K562 (cell line): ENCODE results near the gene PDGFRA. TPM values are rescaled to one million over a fixed set of nuclear protein-coding genes. Genes with fewer than 3 reads are reported as not detected.

ENCODE experiments used
- ATAC-seq: fragments of 200-7000 bp; cut with Tn5 transposase; 3 replicates; pipeline ENCODE4 v1.9.1; 2020; ENCODE audit warnings: moderate library complexity
- BruUV-seq: library from RNA; stranded (reverse); fragments of 400-500 nt; replicated peaks from 2 replicates; lab custom pipeline; 2021; lab: Mats Ljungman, UMichigan
- CTCF ChIA-PET: fragments of 300-600 bp; formaldehyde crosslinking; extraction: SDS; loops from one replicate; lab custom pipeline; 2021; ENCODE audit warnings: low intra/inter-chr PET ratio; lab: Yijun Ruan, JAX
- POLR2A ChIA-PET: fragments of 300-600, 350-650 bp; sonication (Branson Sonifier 250); formaldehyde crosslinking; extraction: SDS; loops from one replicate; lab custom pipeline; 2021; ENCODE audit warnings: antibody characterized with exemption, inconsistent platforms; lab: Yijun Ruan, JAX
- DNase-seq, 4 experiments: peaks; one replicate each; pipeline versions ENCODE4 v3.0.0 to v3.0.0-alpha.2; 2011 to 2018; ENCODE audit warnings: low spot score in 3 of 4, mixed read lengths in 3 of 4; ENCODE audit errors: extremely low read depth in 1 of 4
- FAIRE-seq: peaks from 2 replicates; lab custom pipeline; 2011; peaks lifted over from hg19 to GRCh38; lab: Jason Lieb, UNC
- H2AFZ ChIP-seq: 2 replicates; pipeline ENCODE4 v1.6.0; 2011; ENCODE audit warnings: low read depth, low read length, control low read depth, inconsistent platforms
- H3K27ac ChIP-seq: fragments of 200-600 bp; 3 replicates; pipeline ENCODE4 v1.8.0; 2011; ENCODE audit warnings: low read depth, mild to moderate bottlenecking, control low read depth, inconsistent platforms, low read length, moderate library complexity, mixed read lengths; ENCODE audit errors: extremely low read depth
- H3K27me3 ChIP-seq, 2 experiments: fragments of 300-600 bp in 1 of 2; 2 replicates in 1 of 2; 3 replicates in 1 of 2; pipeline versions ENCODE4 v1.6.0 to v1.8.0; 2011; ENCODE audit warnings: inconsistent platforms in 2 of 2, low read length in 2 of 2, mild to moderate bottlenecking in 1 of 2, mixed read lengths in 1 of 2, moderate library complexity in 1 of 2; ENCODE audit not compliant: control insufficient read depth in 2 of 2, insufficient read depth in 2 of 2
- H3K36me3 ChIP-seq: fragments of 300-600 bp; 3 replicates; pipeline ENCODE4 v1.8.0; 2011; ENCODE audit warnings: mild to moderate bottlenecking, low read length, inconsistent platforms; ENCODE audit not compliant: control insufficient read depth, insufficient read depth
- H3K4me1 ChIP-seq, 2 experiments: fragments of 200-600 bp in 1 of 2; replicated peaks in 1 of 2; 2 replicates in 1 of 2; 3 replicates in 1 of 2; pipeline versions ENCODE4 v1.5.1 to v1.8.0; 2011; ENCODE audit warnings: inconsistent platforms in 2 of 2, low read length in 2 of 2, mild to moderate bottlenecking in 1 of 2, mixed read lengths in 1 of 2, moderate library complexity in 1 of 2; ENCODE audit not compliant: control insufficient read depth in 2 of 2, insufficient read depth in 2 of 2
- H3K4me2 ChIP-seq: 2 replicates; pipeline ENCODE4 v1.6.1; 2011; ENCODE audit warnings: low read length, control low read depth, inconsistent platforms, mixed read lengths; ENCODE audit not compliant: insufficient read depth
- H3K4me3 ChIP-seq: fragments of 200-600 bp; sonication (generic), shearing (Covaris generic); 2 replicates; pipeline ENCODE4 v1.5.1; 2016; ENCODE audit warnings: control low read depth, inconsistent platforms
- H3K79me2 ChIP-seq: fragments of 200-600 bp; 3 replicates; pipeline ENCODE4 v1.8.0; 2011; ENCODE audit warnings: low read length, inconsistent platforms; ENCODE audit not compliant: control insufficient read depth, insufficient read depth
- H3K9ac ChIP-seq, 2 experiments: 2 replicates each; pipeline versions ENCODE4 v1.6.0 to v1.6.1; 2011; ENCODE audit warnings: low read depth in 2 of 2, low read length in 2 of 2, control low read depth in 1 of 2, inconsistent platforms in 1 of 2, mild to moderate bottlenecking in 1 of 2, mixed read lengths in 1 of 2; ENCODE audit not compliant: insufficient read depth in 1 of 2
- H3K9me1 ChIP-seq: one replicate; pipeline ENCODE4 v1.6.0; 2011; ENCODE audit warnings: inconsistent platforms, mild to moderate bottlenecking, low read length, moderate library complexity; ENCODE audit not compliant: control insufficient read depth, insufficient read depth
- H3K9me3 ChIP-seq: replicated peaks from 2 replicates; pipeline ENCODE4 v1.5.1; 2011; ENCODE audit warnings: low read depth, low read length, inconsistent platforms; ENCODE audit not compliant: control insufficient read depth, insufficient read depth
- H4K20me1 ChIP-seq: replicated peaks from 2 replicates; pipeline ENCODE4 v1.6.1; 2011; ENCODE audit warnings: low read length, inconsistent platforms, mixed read lengths; ENCODE audit not compliant: control insufficient read depth, insufficient read depth
- CREBBP ChIP-seq: IDR thresholded peaks from one replicate; pipeline ENCODE4 v1.6.1; 2012; ENCODE audit warnings: low read depth, mild to moderate bottlenecking, control low read depth, inconsistent platforms, low read length
- FOXJ3 ChIP-seq: sonication (generic); formaldehyde crosslinking; IDR thresholded peaks from 2 replicates; pipeline ENCODE4 v1.4.0; 2020; ENCODE audit warnings: mild to moderate bottlenecking, missing genetic modification reagents
- HCFC1 ChIP-seq: IDR thresholded peaks from 2 replicates; pipeline ENCODE4 v1.6.1; 2012; ENCODE audit warnings: low read depth, low read length, improper control_type of control experiment
- HSF4 ChIP-seq: fragments of 250-450 bp; sonication (Bioruptor Pico); IDR thresholded peaks from 2 replicates; pipeline ENCODE4 v2.1.2; 2022; ENCODE audit warnings: mild to moderate bottlenecking, moderate library complexity, borderline replicate concordance
- KAT2B ChIP-seq: IDR thresholded peaks from one replicate; pipeline ENCODE4 v1.6.1; 2012; ENCODE audit warnings: low read depth, mild to moderate bottlenecking, control low read depth, inconsistent platforms, low read length, moderate library complexity
- NR2F6 ChIP-seq: fragments of 450-650 bp; formaldehyde crosslinking; IDR thresholded peaks from 2 replicates; pipeline ENCODE4 v1.4.0; 2020; ENCODE audit warnings: mild to moderate bottlenecking
- PHF20 ChIP-seq: fragments of 450-650 bp; IDR thresholded peaks from 2 replicates; pipeline ENCODE4 v1.6.1; 2018; ENCODE audit not compliant: partially characterized antibody
- RAD21 ChIP-seq, 2 experiments: fragments of 250-450 bp in 1 of 2; fragments of 450-650 bp in 1 of 2; sonication (Bioruptor Pico) in 1 of 2; formaldehyde crosslinking in 1 of 2; IDR thresholded peaks in 1 of 2; conservative IDR thresholded peaks in 1 of 2; 2 replicates each; pipeline versions ENCODE4 v1.4.0 to v1.8.0; 2020 to 2022; ENCODE audit warnings: mild to moderate bottlenecking in 2 of 2, moderate library complexity in 1 of 2
- RFX5 ChIP-seq: IDR thresholded peaks from 2 replicates; pipeline ENCODE4 v1.6.1; 2011; ENCODE audit warnings: low read depth, mild to moderate bottlenecking, improper control_type of control experiment, low read length
- TAF15 ChIP-seq: fragments of 200-400 bp; formaldehyde crosslinking; IDR thresholded peaks from 2 replicates; pipeline ENCODE4 v1.6.1; 2017; ENCODE audit warnings: mild to moderate bottlenecking, low read depth, low read length, moderate library complexity
- ZBTB17 ChIP-seq: fragments of 450-650 bp; formaldehyde crosslinking; IDR thresholded peaks from 2 replicates; pipeline ENCODE4 v1.4.0; 2020; ENCODE audit warnings: mild to moderate bottlenecking
- ZNF583 ChIP-seq: fragments of 250-450 bp; sonication (Bioruptor Pico); IDR thresholded peaks from 2 replicates; pipeline ENCODE4 v1.4.0; 2020
- ZSCAN32 ChIP-seq: fragments of 450-650 bp; formaldehyde crosslinking; IDR thresholded peaks from 2 replicates; pipeline ENCODE4 v1.4.0; 2020; ENCODE audit warnings: mild to moderate bottlenecking, moderate library complexity
- WGBS: fragments of 100-300 bp; shearing (Covaris generic); methylation state at CpG from one replicate; pipeline ENCODE4 v1.1.6; 2016; ENCODE audit warnings: low coverage, mixed read lengths; ENCODE audit not compliant: insufficient coverage; ENCODE audit errors: missing lambda C conversion rate; 5-methylcytosine and 5-hydroxymethylcytosine counted together
- in situ Hi-C: fragments of 300-500 bp; cut with MboI; formaldehyde crosslinking; loops from 4 replicates; pipeline ENCODE4 v1.15.0; 2018; ENCODE audit warnings: inconsistent platforms, mixed read lengths
- intact Hi-C: fragments of 100-400 bp; cut with micrococcal nuclease; formaldehyde crosslinking; loops from 2 replicates; pipeline ENCODE4 v1.14.2; 2022
- polyA plus RNA-seq, 8 experiments: library from polyadenylated mRNA; depleted of rRNA in 4 of 8; stranded (reverse) in 5 of 8; unstranded in 3 of 8; fragments of >200 nt; fragmentation: Nextera tagmentation in 2 of 8; fragmentation: Illumina TruSeq in 1 of 8; extraction: Ambion mirVana in 2 of 8; extraction: Trizol in 1 of 8; gene quantifications; 2 replicates each; pipeline versions ENCODE4 v1.2.1 to v1.2.3, GENCODE V29; 2011 to 2014; ENCODE audit warnings: inconsistent platforms in 1 of 8, missing spikeins in 1 of 8
- total RNA-seq, 7 experiments: library from RNA; depleted of rRNA in 6 of 7; stranded (reverse); fragments of >200 nt in 6 of 7; fragmentation: Illumina TruSeq in 2 of 7; extraction: Trizol in 2 of 7; gene quantifications; 2 replicates each; pipeline versions ENCODE4 v1.2.1 to v1.2.3, GENCODE V29; 2011 to 2021; ENCODE audit warnings: low replicate concordance in 1 of 7
- TF ChIP-seq, protein P1 (sequence below): fragments of 250-450 bp; sonication (Bioruptor Pico); IDR thresholded peaks from 2 replicates; pipeline ENCODE4 v1.9.0; 2021; ENCODE audit warnings: mild to moderate bottlenecking
- TF ChIP-seq, protein P2 (sequence below): sonication (generic); formaldehyde crosslinking; IDR thresholded peaks from 2 replicates; pipeline ENCODE4 v1.8.1; 2023; ENCODE audit warnings: missing genetic modification reagents, mild to moderate bottlenecking, borderline replicate concordance

PDGFRA gene
- total and polyA plus RNA-seq, 9 of the 15 experiments (the other 6 are each of a cell fraction or from before 2014, with no cell fraction given): 0.40 TPM; not detected in 8

DNA sequence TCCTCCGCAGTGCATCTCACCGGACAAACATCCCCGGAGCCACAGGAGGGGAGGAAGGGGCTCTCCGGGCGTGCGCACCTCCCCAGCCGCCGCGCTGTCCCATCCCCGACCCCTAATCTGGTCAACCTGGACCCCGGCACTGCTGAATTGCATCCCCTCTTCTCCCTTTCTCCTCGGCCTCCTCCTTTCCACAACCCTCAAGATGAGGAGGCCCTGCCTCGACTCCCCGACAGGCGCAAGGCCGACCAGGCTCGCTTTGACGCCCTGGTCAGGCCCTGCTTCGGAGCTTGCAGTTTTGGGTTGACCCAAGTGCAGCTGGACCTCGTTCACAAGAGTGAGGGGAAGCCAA is 2.3 kb downstream of the PDGFRA start:
- in situ Hi-C loops (loop anchor here (25.0 kb wide), 2 partner anchors 744 to 1844 kb away; no protein-coding TSS in a partner anchor), intact Hi-C loops (loop anchor here (5.0 to 10.0 kb wide), 3 partner anchors 524 to 1854 kb away; no protein-coding TSS in a partner anchor)
- FAIRE-seq: no peak
- ChIA-PET CTCF (no interaction called here), POLR2A (interaction anchor here (0.6 kb wide), 1 partner anchor 17 kb away, joined by 4 read pairs; no protein-coding TSS in a partner anchor)
- H3K79me2 ChIP-seq: no peaks in the 10 kb centered on the region
- peaks cover 11% of the 10 kb centered on the region; the same call in 1 of the 2 replicates for H4K20me1 ChIP-seq
- H3K27me3 ChIP-seq: peaks cover 18 to 45% of the 10 kb centered on the region in 2 experiments
- BruUV-seq: no TSS peak
- no peak overlapping the region for H3K4me3 ChIP-seq
- DNase-seq: no peak
- H3K36me3 ChIP-seq: no peaks in the 10 kb centered on the region
- no peak overlapping the region for H2AFZ ChIP-seq
- 17% methylated on average over 11 of the region's 20 CpGs for WGBS
- no peak for TF ChIP-seq ZNF583 (CRISPR knock-in tag)
- TF ChIP-seq ZSCAN32: no peak
- no peak for TF ChIP-seq FOXJ3 (CRISPR knock-in tag)
- TF ChIP-seq, protein P1, sequence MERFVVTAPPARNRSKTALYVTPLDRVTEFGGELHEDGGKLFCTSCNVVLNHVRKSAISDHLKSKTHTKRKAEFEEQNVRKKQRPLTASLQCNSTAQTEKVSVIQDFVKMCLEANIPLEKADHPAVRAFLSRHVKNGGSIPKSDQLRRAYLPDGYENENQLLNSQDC (CRISPR knock-in tag): no peak
- TF ChIP-seq ZBTB17: no peak
- TF ChIP-seq, protein P2, sequence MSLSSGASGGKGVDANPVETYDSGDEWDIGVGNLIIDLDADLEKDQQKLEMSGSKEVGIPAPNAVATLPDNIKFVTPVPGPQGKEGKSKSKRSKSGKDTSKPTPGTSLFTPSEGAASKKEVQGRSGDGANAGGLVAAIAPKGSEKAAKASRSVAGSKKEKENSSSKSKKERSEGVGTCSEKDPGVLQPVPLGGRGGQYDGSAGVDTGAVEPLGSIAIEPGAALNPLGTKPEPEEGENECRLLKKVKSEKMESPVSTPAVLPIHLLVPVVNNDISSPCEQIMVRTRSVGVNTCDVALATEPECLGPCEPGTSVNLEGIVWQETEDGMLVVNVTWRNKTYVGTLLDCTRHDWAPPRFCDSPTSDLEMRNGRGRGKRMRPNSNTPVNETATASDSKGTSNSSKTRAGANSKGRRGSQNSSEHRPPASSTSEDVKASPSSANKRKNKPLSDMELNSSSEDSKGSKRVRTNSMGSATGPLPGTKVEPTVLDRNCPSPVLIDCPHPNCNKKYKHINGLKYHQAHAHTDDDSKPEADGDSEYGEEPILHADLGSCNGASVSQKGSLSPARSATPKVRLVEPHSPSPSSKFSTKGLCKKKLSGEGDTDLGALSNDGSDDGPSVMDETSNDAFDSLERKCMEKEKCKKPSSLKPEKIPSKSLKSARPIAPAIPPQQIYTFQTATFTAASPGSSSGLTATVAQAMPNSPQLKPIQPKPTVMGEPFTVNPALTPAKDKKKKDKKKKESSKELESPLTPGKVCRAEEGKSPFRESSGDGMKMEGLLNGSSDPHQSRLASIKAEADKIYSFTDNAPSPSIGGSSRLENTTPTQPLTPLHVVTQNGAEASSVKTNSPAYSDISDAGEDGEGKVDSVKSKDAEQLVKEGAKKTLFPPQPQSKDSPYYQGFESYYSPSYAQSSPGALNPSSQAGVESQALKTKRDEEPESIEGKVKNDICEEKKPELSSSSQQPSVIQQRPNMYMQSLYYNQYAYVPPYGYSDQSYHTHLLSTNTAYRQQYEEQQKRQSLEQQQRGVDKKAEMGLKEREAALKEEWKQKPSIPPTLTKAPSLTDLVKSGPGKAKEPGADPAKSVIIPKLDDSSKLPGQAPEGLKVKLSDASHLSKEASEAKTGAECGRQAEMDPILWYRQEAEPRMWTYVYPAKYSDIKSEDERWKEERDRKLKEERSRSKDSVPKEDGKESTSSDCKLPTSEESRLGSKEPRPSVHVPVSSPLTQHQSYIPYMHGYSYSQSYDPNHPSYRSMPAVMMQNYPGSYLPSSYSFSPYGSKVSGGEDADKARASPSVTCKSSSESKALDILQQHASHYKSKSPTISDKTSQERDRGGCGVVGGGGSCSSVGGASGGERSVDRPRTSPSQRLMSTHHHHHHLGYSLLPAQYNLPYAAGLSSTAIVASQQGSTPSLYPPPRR (CRISPR knock-in tag): no peak
- no peak for TF ChIP-seq TAF15
- TF ChIP-seq NR2F6 (CRISPR knock-in tag): no peak
- TF ChIP-seq HSF4 (CRISPR knock-in tag): no peak
- no peak for TF ChIP-seq HCFC1
- TF ChIP-seq KAT2B: no peak
- no peak for TF ChIP-seq CREBBP
- no peak for TF ChIP-seq PHF20
- no peak for TF ChIP-seq RAD21 (CRISPR knock-in tag; conservative IDR thresholded peaks at IDR 0.05 in 1 of 2, IDR thresholded peaks at IDR 0.05 in 1 of 2)
- no peak for TF ChIP-seq RFX5
- H3K9ac ChIP-seq: no peak overlapping the region
- ATAC-seq: no peak
- H3K27ac ChIP-seq: no peak overlapping the region
- H3K4me1 ChIP-seq: peaks cover 0 to 24% of the 10 kb centered on the region in 2 experiments; a peak in 2 of 5 replicates
- H3K4me2 ChIP-seq: no peak overlapping the region
- H3K9me3 ChIP-seq: no peaks in the 10 kb centered on the region
- H3K9me1 ChIP-seq: no peaks in the 10 kb centered on the region
